Activated T-helper 1 cell treated with anti-CD3 and anti-CD28 coated beads, Interleukin-12 subunit alpha, Interleukin-12 subunit beta, Interleukin-2, Interleukin-4 antibody, amounts not matched to agents 30 ng/mL and 10 ng/mL and 1 ng/mL, durations not matched to agents 14 hours and 24 hours and 36 hours (primary cell): ENCODE measurements around the gene RSPH10B. TPM values are rescaled to one million over a fixed set of nuclear protein-coding genes. Genes with fewer than 3 reads are reported as not detected.
"Not testable (repeated sequence)": the region's sequence is repeated elsewhere in the genome, so short reads cannot be mapped to it uniquely, and the experiment has no call there.

ENCODE experiments used
- DNase-seq: peaks from one replicate; pipeline ENCODE4 v3.0.0; 2021; ENCODE audit warnings: low spot score
- H3K27ac Mint-ChIP-seq: one replicate; pipeline ENCODE4 v1.8.0; 2021; ENCODE audit warnings: mild to moderate bottlenecking, mixed read lengths
- H3K27me3 Mint-ChIP-seq: one replicate; pipeline ENCODE4 v1.8.0; 2022; ENCODE audit warnings: mild to moderate bottlenecking, moderate library complexity, mixed read lengths; ENCODE audit not compliant: insufficient read depth
- H3K36me3 Mint-ChIP-seq: one replicate; pipeline ENCODE4 v1.8.0; 2021; ENCODE audit warnings: low read depth, mixed read lengths
- H3K4me1 Mint-ChIP-seq: one replicate; pipeline ENCODE4 v1.8.0; 2021; ENCODE audit warnings: low read depth, mixed read lengths
- H3K4me3 Mint-ChIP-seq: one replicate; pipeline ENCODE4 v1.8.0; 2021; ENCODE audit warnings: mild to moderate bottlenecking, moderate library complexity, mixed read lengths
- H3K9me3 Mint-ChIP-seq: one replicate; pipeline ENCODE4 v1.8.0; 2021; ENCODE audit warnings: mixed read lengths
- intact Hi-C: fragments of 100-400 bp; cut with micrococcal nuclease; formaldehyde crosslinking; loops from one replicate; pipeline ENCODE4 v1.15.1; 2024
- total RNA-seq: library from RNA; stranded (reverse); gene quantifications from 2 replicates; pipeline ENCODE4 v1.2.3, GENCODE V29; 2022

RSPH10B gene
- total RNA-seq, 1 donor from 2014 or later = 1.1 TPM

GRCh38 chr7:5979680-5980314, 9.3 kb upstream of the RSPH10B start:
- H3K27me3 Mint-ChIP-seq, intact Hi-C loops: not testable (repeated sequence)
- H3K36me3 Mint-ChIP-seq = peaks cover 15% of the 10 kb centered on the region

GRCh38 chr7:5973580-5973979, 3.1 kb upstream of the RSPH10B start:
- intact Hi-C loops, H3K4me3 Mint-ChIP-seq, DNase-seq, H3K9me3 Mint-ChIP-seq, H3K27me3 Mint-ChIP-seq, H3K27ac Mint-ChIP-seq, H3K4me1 Mint-ChIP-seq, H3K36me3 Mint-ChIP-seq: not testable (repeated sequence)

More at GRCh38 chr7:5979680-5980314, 9.3 kb upstream of the RSPH10B start:
- H3K9me3 Mint-ChIP-seq, DNase-seq, H3K27ac Mint-ChIP-seq, H3K4me1 Mint-ChIP-seq, H3K4me3 Mint-ChIP-seq: not testable (repeated sequence)

DNA sequence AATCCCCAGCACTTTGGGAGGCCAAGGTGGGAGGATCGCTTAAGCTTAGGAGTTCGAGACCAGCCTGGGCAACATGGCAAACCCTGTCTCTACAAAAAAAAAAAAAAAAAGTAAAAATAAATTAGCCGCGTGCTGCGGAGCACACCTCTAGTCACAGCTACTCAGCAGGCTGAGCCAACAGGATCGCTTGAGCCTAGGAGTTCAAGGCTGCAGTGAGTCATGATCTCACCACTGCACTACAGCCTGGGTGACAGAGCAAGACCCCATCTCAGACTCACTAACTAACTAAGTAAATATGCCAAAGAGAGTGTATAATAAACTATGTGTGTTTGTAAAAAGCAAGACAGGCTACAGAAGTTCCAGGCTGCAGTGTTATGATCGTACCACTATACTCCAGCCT, 6.7 kb downstream of the RSPH10B start:
- H3K27me3 Mint-ChIP-seq, H3K4me3 Mint-ChIP-seq, H3K4me1 Mint-ChIP-seq, H3K9me3 Mint-ChIP-seq, intact Hi-C loops, H3K36me3 Mint-ChIP-seq, H3K27ac Mint-ChIP-seq, DNase-seq: not testable (repeated sequence)

GRCh38 chr7:5963205-5963604, 7.3 kb downstream of the RSPH10B start:
- H3K4me1 Mint-ChIP-seq, H3K27me3 Mint-ChIP-seq, H3K9me3 Mint-ChIP-seq, intact Hi-C loops, DNase-seq, H3K27ac Mint-ChIP-seq, H3K36me3 Mint-ChIP-seq, H3K4me3 Mint-ChIP-seq: not testable (repeated sequence)

- H3K27me3 Mint-ChIP-seq, H3K4me1 Mint-ChIP-seq, intact Hi-C loops, H3K4me3 Mint-ChIP-seq, H3K36me3 Mint-ChIP-seq, DNase-seq, H3K9me3 Mint-ChIP-seq, H3K27ac Mint-ChIP-seq: not testable (repeated sequence)
These were observed 35.5 kb downstream of the RSPH10B start for GRCh38 chr7:5934945-5935450.

DNA sequence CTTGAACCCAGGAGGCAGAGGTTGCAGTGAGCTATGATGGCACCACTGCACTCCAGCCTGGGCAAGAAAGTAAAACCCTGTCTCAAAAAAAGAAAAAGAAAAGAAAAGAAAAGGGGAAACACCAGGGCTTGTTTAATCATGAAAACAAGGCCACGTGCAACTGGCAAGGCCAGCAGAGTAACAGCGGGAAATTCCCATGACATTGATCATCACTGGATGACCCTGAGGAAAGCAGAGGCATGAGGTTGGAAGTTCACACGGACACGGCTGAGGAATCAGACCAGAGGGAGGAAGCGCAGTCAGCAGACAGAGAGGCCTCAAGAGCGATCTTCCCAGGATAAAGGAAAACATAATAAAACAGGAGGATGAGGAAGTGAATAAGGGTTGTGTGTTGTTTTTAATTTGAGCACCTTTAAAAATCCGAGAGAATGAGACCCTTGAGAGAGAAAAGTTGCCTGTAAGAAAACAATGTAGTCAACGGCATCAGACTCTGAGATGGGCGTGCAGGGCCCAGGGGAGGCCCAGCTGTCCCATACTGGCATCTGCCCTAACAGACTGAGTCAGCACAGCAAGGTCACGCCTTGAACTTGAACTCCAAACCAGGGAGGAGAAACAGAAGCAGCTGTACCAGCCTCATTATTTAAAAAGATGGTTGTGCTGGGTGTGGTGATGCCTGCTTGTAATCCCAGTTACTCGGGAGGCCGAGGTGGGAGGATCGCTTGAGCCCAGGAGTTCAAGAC, 38.4 kb downstream of the RSPH10B start:
- DNase-seq, intact Hi-C loops, H3K4me3 Mint-ChIP-seq, H3K27me3 Mint-ChIP-seq, H3K36me3 Mint-ChIP-seq, H3K27ac Mint-ChIP-seq, H3K9me3 Mint-ChIP-seq, H3K4me1 Mint-ChIP-seq: not testable (repeated sequence)

DNA sequence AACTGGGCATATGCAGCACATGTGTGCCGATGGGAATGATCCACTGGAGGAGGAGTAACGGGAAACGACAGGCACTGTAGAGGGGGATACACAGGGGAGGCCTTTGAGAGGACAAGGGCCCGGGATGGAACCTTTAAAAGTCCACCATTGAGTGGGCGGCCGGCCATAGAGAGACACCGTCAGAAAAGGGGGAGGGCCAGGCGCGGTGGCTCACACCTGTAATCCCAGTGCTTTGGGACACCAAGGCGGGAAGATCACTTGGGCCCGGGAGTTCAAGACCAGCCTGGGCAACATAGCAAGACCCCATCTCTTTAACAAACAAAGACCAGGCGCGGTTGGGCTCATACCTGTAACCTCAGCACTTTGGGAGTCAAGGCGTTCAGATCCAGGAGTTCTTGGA, 39.2 kb downstream of the RSPH10B start:
- H3K9me3 Mint-ChIP-seq, intact Hi-C loops, H3K27me3 Mint-ChIP-seq, DNase-seq, H3K4me3 Mint-ChIP-seq, H3K36me3 Mint-ChIP-seq, H3K4me1 Mint-ChIP-seq, H3K27ac Mint-ChIP-seq: not testable (repeated sequence)

- H3K4me1 Mint-ChIP-seq, H3K4me3 Mint-ChIP-seq, DNase-seq, H3K9me3 Mint-ChIP-seq, intact Hi-C loops, H3K36me3 Mint-ChIP-seq, H3K27ac Mint-ChIP-seq, H3K27me3 Mint-ChIP-seq: not testable (repeated sequence)
These were observed 40.2 kb downstream of the RSPH10B start for GRCh38 chr7:5930290-5930689.

- H3K27ac Mint-ChIP-seq, H3K9me3 Mint-ChIP-seq, H3K4me3 Mint-ChIP-seq, intact Hi-C loops, H3K4me1 Mint-ChIP-seq, H3K27me3 Mint-ChIP-seq, H3K36me3 Mint-ChIP-seq, DNase-seq: not testable (repeated sequence)
These were observed 44.1 kb downstream of the RSPH10B start for GRCh38 chr7:5926263-5926870.

DNA sequence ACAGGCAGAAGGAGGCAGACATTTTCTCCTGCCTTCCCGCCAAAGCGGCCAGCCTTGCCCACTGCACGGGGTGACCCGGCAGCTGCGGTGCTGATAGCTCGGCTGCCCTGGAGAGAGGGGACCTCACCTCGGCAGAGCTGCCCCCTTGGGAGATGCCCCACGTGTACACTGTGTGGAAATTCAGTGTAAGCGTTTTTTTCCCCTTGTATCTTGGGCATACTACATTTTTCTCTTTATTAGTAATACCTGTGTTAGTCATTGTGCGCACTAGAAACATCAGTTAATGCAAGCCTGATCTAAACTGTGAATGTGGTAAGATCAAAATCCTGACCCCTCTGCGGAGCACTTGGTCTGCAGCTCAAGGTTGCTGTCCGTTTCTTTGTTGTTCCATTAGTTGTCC, 45.9 kb downstream of the RSPH10B start:
- H3K4me3 Mint-ChIP-seq, H3K27ac Mint-ChIP-seq, H3K27me3 Mint-ChIP-seq, H3K4me1 Mint-ChIP-seq, H3K9me3 Mint-ChIP-seq, DNase-seq, H3K36me3 Mint-ChIP-seq, intact Hi-C loops: not testable (repeated sequence)

GRCh38 chr7:5924180-5924579, 46.3 kb downstream of the RSPH10B start:
- not testable (repeated sequence) for DNase-seq, H3K9me3 Mint-ChIP-seq

DNA sequence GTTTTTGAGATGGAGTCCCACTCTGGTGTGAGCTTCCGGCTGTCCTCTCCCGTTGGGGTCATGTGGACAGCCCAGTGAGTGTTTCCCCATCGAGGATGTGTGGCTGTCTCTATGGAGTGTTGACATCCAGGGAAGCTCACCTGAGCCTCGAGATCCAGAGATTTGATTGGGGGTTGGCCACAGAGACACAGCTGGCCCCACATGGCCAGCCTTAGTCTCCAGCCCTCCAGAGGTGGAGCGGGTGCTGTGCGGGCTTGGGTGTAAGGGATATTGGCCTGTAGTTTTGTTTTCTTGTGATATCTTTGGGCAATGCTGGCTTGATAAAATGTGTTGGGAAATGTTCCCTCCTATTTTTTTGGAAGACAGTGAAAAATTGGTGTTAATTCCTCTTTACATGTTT, 54.0 kb downstream of the RSPH10B start:
- H3K27ac Mint-ChIP-seq, H3K4me3 Mint-ChIP-seq, H3K27me3 Mint-ChIP-seq, H3K9me3 Mint-ChIP-seq, intact Hi-C loops, H3K36me3 Mint-ChIP-seq, H3K4me1 Mint-ChIP-seq, DNase-seq: not testable (repeated sequence)

More at GRCh38 chr7:5924180-5924579, 46.3 kb downstream of the RSPH10B start:
- H3K36me3 Mint-ChIP-seq, H3K4me3 Mint-ChIP-seq, H3K4me1 Mint-ChIP-seq, H3K27me3 Mint-ChIP-seq, intact Hi-C loops, H3K27ac Mint-ChIP-seq: not testable (repeated sequence)

- H3K36me3 Mint-ChIP-seq, H3K27ac Mint-ChIP-seq, H3K4me1 Mint-ChIP-seq, H3K9me3 Mint-ChIP-seq, intact Hi-C loops, H3K27me3 Mint-ChIP-seq, H3K4me3 Mint-ChIP-seq, DNase-seq: not testable (repeated sequence)
These were observed 61.7 kb downstream of the RSPH10B start for GRCh38 chr7:5908835-5909234.
